ENCODE data around the gene SP100. TPM values are rescaled to one million over a fixed set of nuclear protein-coding genes. Genes with fewer than 3 reads are reported as not detected.

Gene SP100
- total RNA-seq, 1 experiment from 2014 or later = 110 TPM

GRCh38 chr2:230447036-230447435 is 31.0 kb downstream of the SP100 start:
- H3K4me1 Mint-ChIP-seq (ENCODE audit: low read depth, unreplicated experiment) = no peaks in the 10 kb centered on the region
- peaks cover 9% of the 10 kb centered on the region for H3K36me3 Mint-ChIP-seq (ENCODE audit: insufficient read depth, unreplicated experiment)
- H3K9me3 Mint-ChIP-seq (ENCODE audit: low read depth, unreplicated experiment) = no peaks in the 10 kb centered on the region
- H3K27me3 Mint-ChIP-seq (ENCODE audit: unreplicated experiment) = no peaks in the 10 kb centered on the region
- DNase-seq = no peak
- CTCF ChIA-PET = no interaction called here
- BruUV-seq (replicated peaks) = no TSS peak
- no peak overlapping the region for H3K27ac Mint-ChIP-seq (ENCODE audit: unreplicated experiment)
- intact Hi-C loops (cut with micrococcal nuclease; ENCODE audit: unreplicated experiment) = no loop called here
- H3K4me3 Mint-ChIP-seq (ENCODE audit: low read depth, unreplicated experiment) = no peak overlapping the region
- no peak for TF ChIP-seq CTCF (IDR thresholded peaks at IDR 0.05; ENCODE audit: unreplicated experiment)

- BruUV-seq (replicated peaks) = no TSS peak
- CTCF ChIA-PET = no interaction called here
- Mint-ChIP-seq H3K4me3 (ENCODE audit: low read depth, unreplicated experiment) (no peak overlapping the region), H3K27me3 (ENCODE audit: unreplicated experiment) (no peaks in the 10 kb centered on the region), H3K27ac (ENCODE audit: unreplicated experiment) (no peak overlapping the region), H3K9me3 (ENCODE audit: low read depth, unreplicated experiment) (no peaks in the 10 kb centered on the region), H3K4me1 (ENCODE audit: low read depth, unreplicated experiment) (no peaks in the 10 kb centered on the region), H3K36me3 (ENCODE audit: insufficient read depth, unreplicated experiment) (peaks cover 9% of the 10 kb centered on the region)
- no peak for DNase-seq
- intact Hi-C loops (cut with micrococcal nuclease; ENCODE audit: unreplicated experiment) = no loop called here
- TF ChIP-seq CTCF (IDR thresholded peaks at IDR 0.05; ENCODE audit: unreplicated experiment) = no peak
These were observed 31.8 kb downstream of the SP100 start for GRCh38 chr2:230447455-230448451.

- H3K9me3 Mint-ChIP-seq (ENCODE audit: low read depth, unreplicated experiment) = no peaks in the 10 kb centered on the region
- H3K4me3 Mint-ChIP-seq (ENCODE audit: low read depth, unreplicated experiment) = no peak overlapping the region
- no peak overlapping the region for H3K27ac Mint-ChIP-seq (ENCODE audit: unreplicated experiment)
- H3K4me1 Mint-ChIP-seq (ENCODE audit: low read depth, unreplicated experiment) = no peaks in the 10 kb centered on the region
- no peak for DNase-seq
- no TSS peak for BruUV-seq (replicated peaks)
- intact Hi-C loops (cut with micrococcal nuclease; ENCODE audit: unreplicated experiment) = no loop called here
- peaks cover 9% of the 10 kb centered on the region for H3K36me3 Mint-ChIP-seq (ENCODE audit: insufficient read depth, unreplicated experiment)
- TF ChIP-seq CTCF (IDR thresholded peaks at IDR 0.05; ENCODE audit: unreplicated experiment) = no peak
- no peaks in the 10 kb centered on the region for H3K27me3 Mint-ChIP-seq (ENCODE audit: unreplicated experiment)
- CTCF ChIA-PET = no interaction called here
These were observed 34.0 kb downstream of the SP100 start for GRCh38 chr2:230449901-230450467.

- H3K4me3 Mint-ChIP-seq (ENCODE audit: low read depth, unreplicated experiment) = no peak overlapping the region
These were observed 37.0 kb downstream of the SP100 start for GRCh38 chr2:230453006-230453405.

More at GRCh38 chr2:230453006-230453405, 37.0 kb downstream of the SP100 start:
- Mint-ChIP-seq H3K9me3 (ENCODE audit: low read depth, unreplicated experiment) (no peaks in the 10 kb centered on the region), H3K4me1 (ENCODE audit: low read depth, unreplicated experiment) (no peaks in the 10 kb centered on the region), H3K36me3 (ENCODE audit: insufficient read depth, unreplicated experiment) (peaks cover 9% of the 10 kb centered on the region), H3K27ac (ENCODE audit: unreplicated experiment) (no peak overlapping the region), H3K27me3 (ENCODE audit: unreplicated experiment) (no peaks in the 10 kb centered on the region)
- CTCF ChIA-PET = no interaction called here
- no TSS peak for BruUV-seq (replicated peaks)
- intact Hi-C loops (cut with micrococcal nuclease; ENCODE audit: unreplicated experiment) = no loop called here
- TF ChIP-seq CTCF (IDR thresholded peaks at IDR 0.05; ENCODE audit: unreplicated experiment) = no peak
- DNase-seq = no peak

Measured in Calu3 (cell line).